ENCODE results near the gene SIGLEC12. TPM values are rescaled to one million over a fixed set of nuclear protein-coding genes. Genes with fewer than 3 reads are reported as not detected.

The SIGLEC12 gene
- total and polyA plus RNA-seq, 5 donors from 2014 or later = 0.57 to 1.3 TPM; not detected in 3

- H3K4me1 Mint-ChIP-seq = no peaks in the 10 kb centered on the region
- peaks cover 0 to 5% (median 0%) of the 10 kb centered on the region in 7 donors for H3K9me3 Mint-ChIP-seq
- ATAC-seq (ENCODE audit: low read depth in 2 of 2) (no peak), DNase-seq (no peak)
- H3K9me3 ChIP-seq (ENCODE audit: control insufficient read depth in 2 of 2, low read length in 2 of 2) = no peaks in the 10 kb centered on the region
- H3K27me3 Mint-ChIP-seq = no peaks in the 10 kb centered on the region
- no peaks in the 10 kb centered on the region for H3K36me3 Mint-ChIP-seq
- no peaks in the 10 kb centered on the region for H3K27me3 ChIP-seq (ENCODE audit: control insufficient read depth, insufficient read depth, low read length)
- H3K36me3 ChIP-seq (ENCODE audit: control insufficient read depth, insufficient read depth, low read length) = no peaks in the 10 kb centered on the region
- H3K27ac ChIP-seq (ENCODE audit: insufficient read depth, low read length, poor library complexity, severe bottlenecking) = no peak overlapping the region
- no peak overlapping the region for H3K27ac Mint-ChIP-seq
- no peak overlapping the region for H3K4me3 Mint-ChIP-seq
- H3K4me1 ChIP-seq (ENCODE audit: control insufficient read depth, insufficient read depth, low read length, poor library complexity, severe bottlenecking) = no peaks in the 10 kb centered on the region
- no peak overlapping the region for H3K4me3 ChIP-seq (ENCODE audit: low read depth, low read length)
These were observed 10.9 kb downstream of the SIGLEC12 start for GRCh38 chr19:51490676-51491075.

- Histone ChIP-seq H3K4me1 (ENCODE audit: control insufficient read depth, insufficient read depth, low read length, poor library complexity, severe bottlenecking) (no peaks in the 10 kb centered on the region), H3K9me3 (ENCODE audit: control insufficient read depth in 2 of 2, low read length in 2 of 2) (no peaks in the 10 kb centered on the region), H3K4me3 (ENCODE audit: low read depth, low read length) (no peak overlapping the region), H3K36me3 (ENCODE audit: control insufficient read depth, insufficient read depth, low read length) (no peaks in the 10 kb centered on the region), H3K27ac (ENCODE audit: insufficient read depth, low read length, poor library complexity, severe bottlenecking) (no peak overlapping the region), H3K27me3 (ENCODE audit: control insufficient read depth, insufficient read depth, low read length) (no peaks in the 10 kb centered on the region)
- Mint-ChIP-seq H3K27me3 (no peaks in the 10 kb centered on the region), H3K27ac (no peak overlapping the region), H3K4me3 (no peak overlapping the region), H3K4me1 (no peaks in the 10 kb centered on the region), H3K9me3 (peaks cover 0 to 5% (median 0%) of the 10 kb centered on the region in 7 donors), H3K36me3 (no peaks in the 10 kb centered on the region)
- ATAC-seq (ENCODE audit: low read depth in 2 of 2) = no peak
- DNase-seq = no peak
These were observed 12.5 kb downstream of the SIGLEC12 start for GRCh38 chr19:51489113-51489512.

- no peaks in the 10 kb centered on the region for H3K4me1 Mint-ChIP-seq
- no peak overlapping the region for H3K4me3 Mint-ChIP-seq
- no peaks in the 10 kb centered on the region for H3K27me3 Mint-ChIP-seq
- peaks cover 0 to 5% (median 0%) of the 10 kb centered on the region in 7 donors for H3K9me3 Mint-ChIP-seq
- Histone ChIP-seq H3K4me1 (ENCODE audit: control insufficient read depth, insufficient read depth, low read length, poor library complexity, severe bottlenecking) (no peaks in the 10 kb centered on the region), H3K27me3 (ENCODE audit: control insufficient read depth, insufficient read depth, low read length) (no peaks in the 10 kb centered on the region), H3K27ac (ENCODE audit: insufficient read depth, low read length, poor library complexity, severe bottlenecking) (no peak overlapping the region), H3K9me3 (ENCODE audit: control insufficient read depth in 2 of 2, low read length in 2 of 2) (no peaks in the 10 kb centered on the region), H3K36me3 (ENCODE audit: control insufficient read depth, insufficient read depth, low read length) (no peaks in the 10 kb centered on the region), H3K4me3 (ENCODE audit: low read depth, low read length) (no peak overlapping the region)
- no peak overlapping the region for H3K27ac Mint-ChIP-seq
- no peak for DNase-seq
- no peak for ATAC-seq (ENCODE audit: low read depth in 2 of 2)
- no peaks in the 10 kb centered on the region for H3K36me3 Mint-ChIP-seq
These were observed 13.1 kb downstream of the SIGLEC12 start for GRCh38 chr19:51488491-51488890.

- no peak overlapping the region for H3K4me3 ChIP-seq (ENCODE audit: low read depth, low read length)
- no peaks in the 10 kb centered on the region for H3K36me3 ChIP-seq (ENCODE audit: control insufficient read depth, insufficient read depth, low read length)
- Mint-ChIP-seq H3K4me3 (no peak overlapping the region), H3K4me1 (no peaks in the 10 kb centered on the region), H3K9me3 (peaks cover 0 to 5% (median 0%) of the 10 kb centered on the region in 7 donors), H3K27me3 (no peaks in the 10 kb centered on the region), H3K27ac (no peak overlapping the region), H3K36me3 (no peaks in the 10 kb centered on the region)
- no peaks in the 10 kb centered on the region for H3K4me1 ChIP-seq (ENCODE audit: control insufficient read depth, insufficient read depth, low read length, poor library complexity, severe bottlenecking)
- ATAC-seq (ENCODE audit: low read depth in 2 of 2) = no peak
- no peaks in the 10 kb centered on the region for H3K9me3 ChIP-seq (ENCODE audit: control insufficient read depth in 2 of 2, low read length in 2 of 2)
- DNase-seq = no peak
- no peak overlapping the region for H3K27ac ChIP-seq (ENCODE audit: insufficient read depth, low read length, poor library complexity, severe bottlenecking)
- H3K27me3 ChIP-seq (ENCODE audit: control insufficient read depth, insufficient read depth, low read length) = no peaks in the 10 kb centered on the region
These were observed 15.5 kb downstream of the SIGLEC12 start for GRCh38 chr19:51485960-51486660.

GRCh38 chr19:51480590-51480989 lies 21.0 kb downstream of the SIGLEC12 start:
- H3K36me3 Mint-ChIP-seq = no peaks in the 10 kb centered on the region
- Histone ChIP-seq H3K4me3 (ENCODE audit: low read depth, low read length) (no peak overlapping the region), H3K27me3 (ENCODE audit: control insufficient read depth, insufficient read depth, low read length) (no peaks in the 10 kb centered on the region), H3K36me3 (ENCODE audit: control insufficient read depth, insufficient read depth, low read length) (no peaks in the 10 kb centered on the region), H3K4me1 (ENCODE audit: control insufficient read depth, insufficient read depth, low read length, poor library complexity, severe bottlenecking) (no peaks in the 10 kb centered on the region), H3K27ac (ENCODE audit: insufficient read depth, low read length, poor library complexity, severe bottlenecking) (no peak overlapping the region), H3K9me3 (ENCODE audit: control insufficient read depth in 2 of 2, low read length in 2 of 2) (no peaks in the 10 kb centered on the region)
- no peaks in the 10 kb centered on the region for H3K9me3 Mint-ChIP-seq
- no peaks in the 10 kb centered on the region for H3K27me3 Mint-ChIP-seq
- peak overlapping the region in 1 of 3 donors; percentile 64 for H3K27ac Mint-ChIP-seq
- no peak overlapping the region for H3K4me3 Mint-ChIP-seq
- DNase-seq = no peak
- ATAC-seq (ENCODE audit: low read depth in 2 of 2) = no peak
- peaks cover 0 to 1% (median 0%) of the 10 kb centered on the region in 4 donors for H3K4me1 Mint-ChIP-seq

GRCh38 chr19:51479531-51480331 lies 21.9 kb downstream of the SIGLEC12 start:
- H3K27ac Mint-ChIP-seq = no peak overlapping the region
- no peak for ATAC-seq (ENCODE audit: low read depth in 2 of 2)
- Histone ChIP-seq H3K27me3 (ENCODE audit: control insufficient read depth, insufficient read depth, low read length) (no peaks in the 10 kb centered on the region), H3K36me3 (ENCODE audit: control insufficient read depth, insufficient read depth, low read length) (no peaks in the 10 kb centered on the region), H3K9me3 (ENCODE audit: control insufficient read depth in 2 of 2, low read length in 2 of 2) (no peaks in the 10 kb centered on the region), H3K4me3 (ENCODE audit: low read depth, low read length) (no peak overlapping the region), H3K4me1 (ENCODE audit: control insufficient read depth, insufficient read depth, low read length, poor library complexity, severe bottlenecking) (no peaks in the 10 kb centered on the region), H3K27ac (ENCODE audit: insufficient read depth, low read length, poor library complexity, severe bottlenecking) (no peak overlapping the region)
- H3K27me3 Mint-ChIP-seq = peaks cover 6% of the 10 kb centered on the region
- no peak overlapping the region for H3K4me3 Mint-ChIP-seq
- no peaks in the 10 kb centered on the region for H3K9me3 Mint-ChIP-seq
- no peak for DNase-seq
- H3K36me3 Mint-ChIP-seq = no peaks in the 10 kb centered on the region
- peaks cover 0 to 1% (median 0%) of the 10 kb centered on the region in 4 donors for H3K4me1 Mint-ChIP-seq

GRCh38 chr19:51478381-51479234 lies 23.0 kb downstream of the SIGLEC12 start, which contains the start of gene CEACAM18:
Gene CEACAM18 (plus strand): TSS chr19:51478539.
- H3K4me3 ChIP-seq (ENCODE audit: low read depth, low read length) = no peak within 1 kb of the TSS
- H3K27ac ChIP-seq (ENCODE audit: insufficient read depth, low read length, poor library complexity, severe bottlenecking) = no peak within 1 kb of the TSS
- H3K9me3 ChIP-seq (ENCODE audit: control insufficient read depth in 2 of 2, low read length in 2 of 2) = no peaks in the 10 kb centered on the region
- no peak within 1 kb of the TSS for H3K27ac Mint-ChIP-seq
- DNase-seq (no peak), ATAC-seq (ENCODE audit: low read depth in 2 of 2) (no peak)
- H3K4me1 ChIP-seq (ENCODE audit: control insufficient read depth, insufficient read depth, low read length, poor library complexity, severe bottlenecking) = no peaks in the 10 kb centered on the region
- peaks cover 7% of the 10 kb centered on the region for H3K27me3 Mint-ChIP-seq
- no peaks in the 10 kb centered on the region for H3K9me3 Mint-ChIP-seq
- no peaks in the 10 kb centered on the region for H3K27me3 ChIP-seq (ENCODE audit: control insufficient read depth, insufficient read depth, low read length)
- H3K4me3 Mint-ChIP-seq = peak within 1 kb of the TSS in 1 of 4 donors; percentile 27
- no peaks in the 10 kb centered on the region for H3K36me3 Mint-ChIP-seq
- H3K4me1 Mint-ChIP-seq = peaks cover 0 to 1% (median 0%) of the 10 kb centered on the region in 4 donors
- H3K36me3 ChIP-seq (ENCODE audit: control insufficient read depth, insufficient read depth, low read length) = no peaks in the 10 kb centered on the region

Measured in CD4-positive, CD25-positive, alpha-beta regulatory T cell (primary cell).